Stimulated activated CD4-positive, alpha-beta T cell treated with anti-CD3 and anti-CD28 coated beads, Interleukin-1b, Interleukin-23, amount 100 ng/mL, for 4 hours (primary cell): ENCODE results near the gene MOXD1.

Experiments
- DNase-seq, 2 donors: peaks; one replicate each; pipeline ENCODE4 v3.0.0-alpha.2; 2020; ENCODE audit warnings: low read depth in 2 of 2

Gene MOXD1

GRCh38 chr6:132399376-132400074, 1.8 kb downstream of the MOXD1 start:
- DNase-seq, result no peak

- no peak for DNase-seq
Observed at GRCh38 chr6:132395015-132395597, 6.2 kb downstream of the MOXD1 start.

- no peak for DNase-seq
Observed at GRCh38 chr6:132392792-132393191, 8.5 kb downstream of the MOXD1 start.

GRCh38 chr6:132392270-132392646, 9.0 kb downstream of the MOXD1 start:
- DNase-seq, result no peak

GRCh38 chr6:132391391-132392269, 9.6 kb downstream of the MOXD1 start:
- DNase-seq, result no peak

- DNase-seq, result no peak
Observed at GRCh38 chr6:132390451-132390850, 10.8 kb downstream of the MOXD1 start.

- no peak for DNase-seq
Observed at GRCh38 chr6:132390017-132390416, 11.3 kb downstream of the MOXD1 start.

- DNase-seq, result no peak
Observed at GRCh38 chr6:132388291-132388690, 13.0 kb downstream of the MOXD1 start.

GRCh38 chr6:132382630-132383175, 18.6 kb downstream of the MOXD1 start:
- DNase-seq, result no peak

GRCh38 chr6:132381381-132381780, 19.9 kb downstream of the MOXD1 start:
- DNase-seq, result no peak

- no peak for DNase-seq
Observed at GRCh38 chr6:132380358-132381029, 20.8 kb downstream of the MOXD1 start.

GRCh38 chr6:132369526-132369925, 31.7 kb downstream of the MOXD1 start:
- no peak for DNase-seq

GRCh38 chr6:132368916-132369481, 32.3 kb downstream of the MOXD1 start:
- no peak for DNase-seq

- DNase-seq, result no peak
Observed at GRCh38 chr6:132365281-132365907, 35.9 kb downstream of the MOXD1 start.

GRCh38 chr6:132364306-132365074, 36.8 kb downstream of the MOXD1 start:
- no peak for DNase-seq

- no peak for DNase-seq
Observed at GRCh38 chr6:132362442-132363185, 38.7 kb downstream of the MOXD1 start.

GRCh38 chr6:132361101-132361500, 40.2 kb downstream of the MOXD1 start:
- no peak for DNase-seq

GRCh38 chr6:132359886-132360285, 41.4 kb downstream of the MOXD1 start:
- no peak for DNase-seq

GRCh38 chr6:132357120-132357519, 44.2 kb downstream of the MOXD1 start:
- no peak for DNase-seq
